Measurements from ENCODE around the gene RHOF. TPM values are rescaled to one million over a fixed set of nuclear protein-coding genes. Genes with fewer than 3 reads are reported as not detected.

RHOF gene
- total RNA-seq, 2 donors from 2014 or later = 31.0 to 35.6 TPM

DNA sequence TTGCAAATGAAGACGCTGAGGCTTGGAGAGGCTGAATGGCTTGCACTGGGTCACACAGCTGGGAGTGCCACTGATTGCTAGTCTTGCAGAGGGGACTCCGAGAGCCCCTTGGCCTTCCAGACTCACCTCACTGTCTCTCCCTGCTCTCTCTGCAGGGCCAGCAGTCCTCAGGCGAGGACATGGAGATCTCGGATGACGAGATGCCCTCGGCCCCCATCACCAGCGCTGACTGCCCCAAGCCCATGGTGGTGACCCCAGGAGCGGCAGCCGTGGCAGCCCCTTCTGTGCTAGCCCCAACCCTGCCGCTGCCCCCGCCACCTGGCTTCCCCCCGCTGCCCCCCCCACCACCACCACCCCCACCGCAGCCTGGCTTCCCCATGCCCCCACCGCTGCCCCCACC, 20.5 kb upstream of the RHOF start:
- no peaks in the 10 kb centered on the region for H3K27me3 Mint-ChIP-seq (ENCODE audit: insufficient read depth)
- no peak for DNase-seq
- Histone ChIP-seq H3K27me3 (ENCODE audit: control insufficient read depth, insufficient read depth, low read length, poor library complexity, severe bottlenecking) (no peaks in the 10 kb centered on the region), H3K4me1 (ENCODE audit: control insufficient read depth, insufficient read depth, low read length) (peaks cover 4% of the 10 kb centered on the region), H3K27ac (ENCODE audit: low read depth, low read length) (no peak overlapping the region), H3K36me3 (ENCODE audit: control insufficient read depth, insufficient read depth, low read length) (peaks cover 69% of the 10 kb centered on the region), H3K9me3 (ENCODE audit: control insufficient read depth, low read length) (no peaks in the 10 kb centered on the region), H3K9ac (ENCODE audit: extremely low read depth, low read length, poor library complexity, severe bottlenecking) (no peak overlapping the region), H3K4me3 (ENCODE audit: low read length) (no peak overlapping the region)
- WGBS, 2 experiments (ENCODE audit: insufficient coverage in 1 of 2, insufficient read length in 1 of 2) = 94 to 100% methylated on average over 3 to 8 of the region's 14 CpGs
- peaks cover 57% of the 10 kb centered on the region for H3K36me3 Mint-ChIP-seq (ENCODE audit: low read depth)
- no peaks in the 10 kb centered on the region for H3K9me3 Mint-ChIP-seq
- TF ChIP-seq, protein P1, sequence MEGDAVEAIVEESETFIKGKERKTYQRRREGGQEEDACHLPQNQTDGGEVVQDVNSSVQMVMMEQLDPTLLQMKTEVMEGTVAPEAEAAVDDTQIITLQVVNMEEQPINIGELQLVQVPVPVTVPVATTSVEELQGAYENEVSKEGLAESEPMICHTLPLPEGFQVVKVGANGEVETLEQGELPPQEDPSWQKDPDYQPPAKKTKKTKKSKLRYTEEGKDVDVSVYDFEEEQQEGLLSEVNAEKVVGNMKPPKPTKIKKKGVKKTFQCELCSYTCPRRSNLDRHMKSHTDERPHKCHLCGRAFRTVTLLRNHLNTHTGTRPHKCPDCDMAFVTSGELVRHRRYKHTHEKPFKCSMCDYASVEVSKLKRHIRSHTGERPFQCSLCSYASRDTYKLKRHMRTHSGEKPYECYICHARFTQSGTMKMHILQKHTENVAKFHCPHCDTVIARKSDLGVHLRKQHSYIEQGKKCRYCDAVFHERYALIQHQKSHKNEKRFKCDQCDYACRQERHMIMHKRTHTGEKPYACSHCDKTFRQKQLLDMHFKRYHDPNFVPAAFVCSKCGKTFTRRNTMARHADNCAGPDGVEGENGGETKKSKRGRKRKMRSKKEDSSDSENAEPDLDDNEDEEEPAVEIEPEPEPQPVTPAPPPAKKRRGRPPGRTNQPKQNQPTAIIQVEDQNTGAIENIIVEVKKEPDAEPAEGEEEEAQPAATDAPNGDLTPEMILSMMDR (conservative IDR thresholded peaks at IDR 0.05) = no peak
- peaks cover 16% of the 10 kb centered on the region for H3K4me1 Mint-ChIP-seq
- H3K4me3 Mint-ChIP-seq = peak overlapping the region; percentile 75
- H3K27ac Mint-ChIP-seq = no peak overlapping the region

DNA sequence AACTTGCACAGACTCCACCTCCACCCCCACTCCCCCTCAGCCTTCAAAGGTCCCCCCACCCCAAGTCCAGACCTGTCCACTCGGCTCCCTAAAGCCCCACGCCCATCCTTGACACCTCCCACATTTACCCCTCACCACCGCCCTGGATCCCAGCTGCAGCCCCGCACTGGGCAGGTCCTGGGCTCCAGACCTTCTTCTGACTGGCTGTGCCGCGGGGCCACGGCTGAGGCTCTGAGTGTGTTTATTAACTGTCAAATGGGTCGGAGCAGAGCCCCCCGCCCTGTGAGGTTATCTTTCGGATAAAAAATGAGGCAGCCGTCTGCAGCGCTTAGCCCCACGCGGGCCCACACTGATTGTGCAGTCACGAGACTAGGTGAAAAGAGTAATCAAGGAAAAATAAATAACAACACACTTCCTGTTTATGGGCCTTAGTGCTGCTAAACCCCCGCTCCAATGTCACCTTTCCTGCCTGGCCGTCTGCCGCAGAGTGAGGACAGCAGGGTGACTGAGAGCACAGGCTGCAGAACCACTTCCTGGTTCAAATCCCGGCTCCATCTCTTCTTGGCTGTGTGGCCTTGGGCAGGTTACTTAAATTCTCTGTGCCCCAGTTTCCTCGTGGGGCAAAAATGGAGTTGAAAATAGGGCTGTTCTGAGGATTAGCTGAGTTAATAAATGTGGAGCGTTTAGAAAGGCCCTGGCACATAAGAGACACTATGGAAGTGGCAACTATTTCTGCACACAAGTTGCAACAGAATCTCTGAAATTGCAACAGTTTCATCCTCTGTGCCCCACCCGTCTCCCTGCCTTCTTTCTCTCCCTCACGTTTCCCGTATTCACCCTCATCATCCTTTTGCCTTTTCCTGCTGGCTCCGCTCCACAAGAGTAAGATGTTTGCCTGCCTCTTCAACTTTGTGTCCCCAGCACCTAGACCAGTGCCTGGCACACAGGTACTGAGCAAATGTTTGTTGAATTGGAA, 19.7 kb upstream of the RHOF start:
- no peak overlapping the region for H3K9ac ChIP-seq (ENCODE audit: extremely low read depth, low read length, poor library complexity, severe bottlenecking)
- no peak for DNase-seq
- peak overlapping the region; percentile 70 for H3K27ac Mint-ChIP-seq

DNA sequence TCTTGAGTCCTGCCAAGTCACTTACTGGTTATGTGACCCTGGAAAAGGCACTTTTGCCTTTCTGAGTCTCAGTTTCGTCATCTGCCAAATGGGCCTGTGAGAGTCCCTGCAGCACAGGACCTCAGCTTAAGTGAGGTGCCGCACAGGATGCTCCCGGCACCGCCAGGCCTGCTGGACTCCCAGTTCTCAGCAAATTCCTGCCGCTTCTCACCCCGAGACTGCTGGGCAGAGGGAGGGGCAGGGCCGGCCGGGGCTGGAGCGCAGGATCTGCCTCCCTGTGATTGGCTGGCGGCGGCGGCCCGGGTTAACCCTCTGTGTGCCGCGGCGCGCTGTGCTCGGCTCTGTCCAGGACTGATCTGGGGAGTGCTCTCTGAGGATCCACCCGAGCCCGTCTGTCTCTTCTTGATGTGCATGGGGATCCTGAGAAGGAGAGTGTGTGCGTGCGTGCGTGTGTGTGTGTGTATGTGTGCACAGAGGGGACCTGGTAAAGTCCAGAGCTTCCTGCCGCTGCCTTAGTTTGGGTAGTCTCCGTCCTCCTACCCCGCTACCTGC, 18.9 kb upstream of the RHOF start:
- no peaks in the 10 kb centered on the region for H3K27me3 Mint-ChIP-seq (ENCODE audit: insufficient read depth)
- H3K27ac Mint-ChIP-seq = peak overlapping the region; percentile 70
- peak; percentile 97 for DNase-seq
- Histone ChIP-seq H3K4me1 (ENCODE audit: control insufficient read depth, insufficient read depth, low read length) (peaks cover 4% of the 10 kb centered on the region), H3K4me3 (ENCODE audit: low read length) (peak overlapping the region; percentile 94), H3K27ac (ENCODE audit: low read depth, low read length) (no peak overlapping the region), H3K9ac (ENCODE audit: extremely low read depth, low read length, poor library complexity, severe bottlenecking) (peak overlapping the region; percentile 57), H3K9me3 (ENCODE audit: control insufficient read depth, low read length) (no peaks in the 10 kb centered on the region), H3K36me3 (ENCODE audit: control insufficient read depth, insufficient read depth, low read length) (peaks cover 71% of the 10 kb centered on the region), H3K27me3 (ENCODE audit: control insufficient read depth, insufficient read depth, low read length, poor library complexity, severe bottlenecking) (no peaks in the 10 kb centered on the region)
- 4 to 11% methylated on average over 14 to 26 of the region's 26 CpGs for WGBS, 2 experiments (ENCODE audit: insufficient coverage in 1 of 2, insufficient read length in 1 of 2)
- H3K9me3 Mint-ChIP-seq = no peaks in the 10 kb centered on the region
- H3K4me3 Mint-ChIP-seq = peak overlapping the region; percentile 75
- peaks cover 54% of the 10 kb centered on the region for H3K36me3 Mint-ChIP-seq (ENCODE audit: low read depth)
- H3K4me1 Mint-ChIP-seq = peaks cover 16% of the 10 kb centered on the region
- TF ChIP-seq, protein P1 (conservative IDR thresholded peaks at IDR 0.05) = peak; percentile 65

More for the DNA sequence above, 19.7 kb upstream of the RHOF start:
- Mint-ChIP-seq H3K9me3 (no peaks in the 10 kb centered on the region), H3K4me3 (peak overlapping the region; percentile 75), H3K27me3 (ENCODE audit: insufficient read depth) (no peaks in the 10 kb centered on the region), H3K36me3 (ENCODE audit: low read depth) (peaks cover 61% of the 10 kb centered on the region), H3K4me1 (peaks cover 16% of the 10 kb centered on the region)
- Histone ChIP-seq H3K9me3 (ENCODE audit: control insufficient read depth, low read length) (no peaks in the 10 kb centered on the region), H3K36me3 (ENCODE audit: control insufficient read depth, insufficient read depth, low read length) (peaks cover 76% of the 10 kb centered on the region), H3K4me3 (ENCODE audit: low read length) (peak overlapping the region; percentile 94), H3K27me3 (ENCODE audit: control insufficient read depth, insufficient read depth, low read length, poor library complexity, severe bottlenecking) (no peaks in the 10 kb centered on the region), H3K4me1 (ENCODE audit: control insufficient read depth, insufficient read depth, low read length) (peaks cover 4% of the 10 kb centered on the region), H3K27ac (ENCODE audit: low read depth, low read length) (no peak overlapping the region)
- WGBS, 2 experiments (ENCODE audit: insufficient coverage in 1 of 2, insufficient read length in 1 of 2) = 80 to 85% methylated on average over 18 to 25 of the region's 25 CpGs
- TF ChIP-seq, protein P1 (conservative IDR thresholded peaks at IDR 0.05) = no peak

All from endodermal cell (in vitro differentiated cells).